H9 (cell line): Measurements from ENCODE around the gene DEPDC5. TPM values are rescaled to one million over a fixed set of nuclear protein-coding genes. Genes with fewer than 3 reads are reported as not detected.

Experiments used
- DNase-seq: peaks from one replicate; pipeline ENCODE4 v3.0.0-alpha.2; 2017
- H2AFZ ChIP-seq: one replicate; pipeline ENCODE4 v1.6.1; 2013; ENCODE audit warnings: mild to moderate bottlenecking, low read length, control low read depth, moderate library complexity
- H2AK5ac ChIP-seq: 2 replicates; pipeline ENCODE4 v1.6.1; 2013; ENCODE audit warnings: low read length, control low read depth, mixed read lengths; ENCODE audit not compliant: insufficient read length
- H2BK120ac ChIP-seq: one replicate; pipeline ENCODE4 v1.6.1; 2013; ENCODE audit warnings: low read depth, mild to moderate bottlenecking, low read length, control low read depth, inconsistent platforms; ENCODE audit not compliant: poor library complexity, severe bottlenecking
- H2BK12ac ChIP-seq: 2 replicates; pipeline ENCODE4 v1.6.1; 2013; ENCODE audit warnings: low read length, control low read depth, mixed read lengths, low read depth; ENCODE audit not compliant: insufficient read length
- H2BK15ac ChIP-seq: 2 replicates; pipeline ENCODE4 v1.6.1; 2013; ENCODE audit warnings: low read depth, low read length, control low read depth
- H2BK20ac ChIP-seq: one replicate; pipeline ENCODE4 v1.6.1; 2013; ENCODE audit warnings: low read depth, mild to moderate bottlenecking, low read length, control low read depth, inconsistent platforms; ENCODE audit not compliant: poor library complexity, severe bottlenecking
- H2BK5ac ChIP-seq: 2 replicates; pipeline ENCODE4 v1.6.1; 2013; ENCODE audit warnings: low read length, control low read depth, mixed read lengths; ENCODE audit not compliant: insufficient read length
- H3K14ac ChIP-seq: 2 replicates; pipeline ENCODE4 v1.6.1; 2013; ENCODE audit warnings: low read length, control low read depth; ENCODE audit not compliant: insufficient read depth
- H3K18ac ChIP-seq: 2 replicates; pipeline ENCODE4 v1.6.1; 2013; ENCODE audit warnings: low read depth, mild to moderate bottlenecking, mixed read lengths, low read length, control low read depth; ENCODE audit not compliant: insufficient read length
- H3K23ac ChIP-seq: 2 replicates; pipeline ENCODE4 v1.6.1; 2013; ENCODE audit warnings: low read length, control low read depth, mixed read lengths, low read depth; ENCODE audit not compliant: insufficient read length
- H3K23me2 ChIP-seq: 2 replicates; pipeline ENCODE4 v1.6.1; 2013; ENCODE audit warnings: low read depth, mild to moderate bottlenecking, mixed read lengths, low read length, control low read depth; ENCODE audit not compliant: insufficient read length, poor library complexity, severe bottlenecking
- H3K27ac ChIP-seq: 2 replicates; pipeline ENCODE4 v1.5.1; 2013; ENCODE audit warnings: low read length, control low read depth, mixed read lengths, low read depth; ENCODE audit not compliant: insufficient read length
- H3K27me3 ChIP-seq: 2 replicates; pipeline ENCODE4 v1.6.1; 2013; ENCODE audit warnings: low read length, control low read depth, inconsistent platforms; ENCODE audit not compliant: insufficient read depth
- H3K4ac ChIP-seq: 2 replicates; pipeline ENCODE4 v1.6.1; 2013; ENCODE audit warnings: low read depth, mild to moderate bottlenecking, control low read depth, inconsistent platforms, low read length, moderate library complexity
- H3K4me1 ChIP-seq: 2 replicates; pipeline ENCODE4 v1.6.1; 2013; ENCODE audit warnings: low read length, control low read depth, inconsistent platforms; ENCODE audit not compliant: insufficient read depth
- H3K4me2 ChIP-seq: 2 replicates; pipeline ENCODE4 v1.6.1; 2013; ENCODE audit warnings: low read length, control low read depth, mixed read lengths; ENCODE audit not compliant: insufficient read length, insufficient read depth
- H3K56ac ChIP-seq: 2 replicates; pipeline ENCODE4 v1.6.1; 2013; ENCODE audit warnings: low read depth, mild to moderate bottlenecking, mixed read lengths, low read length, control low read depth; ENCODE audit not compliant: insufficient read length
- H3K79me1 ChIP-seq: 2 replicates; pipeline ENCODE4 v1.6.1; 2013; ENCODE audit warnings: low read depth, mild to moderate bottlenecking, moderate library complexity, low read length, control low read depth, inconsistent platforms; ENCODE audit not compliant: insufficient read depth, poor library complexity, severe bottlenecking
- H3K79me2 ChIP-seq: 2 replicates; pipeline ENCODE4 v1.6.1; 2013; ENCODE audit warnings: low read length, control low read depth, inconsistent platforms; ENCODE audit not compliant: insufficient read depth
- H3K9ac ChIP-seq: 2 replicates; pipeline ENCODE4 v1.6.1; 2013; ENCODE audit warnings: low read length, control low read depth, mixed read lengths; ENCODE audit not compliant: insufficient read length; ENCODE audit errors: extremely low read depth
- H3K9me3 ChIP-seq: one replicate; pipeline ENCODE4 v1.6.1; 2013; ENCODE audit warnings: low read depth, low read length, inconsistent platforms; ENCODE audit not compliant: control insufficient read depth
- H3T11ph ChIP-seq: one replicate; pipeline ENCODE4 v1.6.1; 2013; ENCODE audit warnings: mild to moderate bottlenecking, low read length, control low read depth, inconsistent platforms
- H4K20me1 ChIP-seq: one replicate; pipeline ENCODE4 v1.6.1; 2013; ENCODE audit not compliant: control insufficient read depth, insufficient read length, insufficient read depth
- H4K5ac ChIP-seq: 2 replicates; pipeline ENCODE4 v1.6.1; 2013; ENCODE audit warnings: low read depth, mild to moderate bottlenecking, mixed read lengths, low read length, control low read depth; ENCODE audit not compliant: insufficient read length
- H4K8ac ChIP-seq: replicated peaks from 2 replicates; pipeline ENCODE4 v1.6.1; 2013; ENCODE audit warnings: low read length, control low read depth, mixed read lengths, low read depth; ENCODE audit not compliant: insufficient read length
- H4K91ac ChIP-seq: 2 replicates; pipeline ENCODE4 v1.6.1; 2013; ENCODE audit warnings: low read depth, mild to moderate bottlenecking, moderate library complexity, mixed read lengths, low read length, control low read depth; ENCODE audit not compliant: insufficient read length
- H3K27ac Mint-ChIP-seq, 3 experiments: 2 replicates in 2 of 3; 3 replicates in 1 of 3; pipeline ENCODE4 v1.8.0; 2020 to 2021; ENCODE audit warnings: mixed read lengths in 3 of 3, mild to moderate bottlenecking in 1 of 3, moderate library complexity in 1 of 3
- H3K27me3 Mint-ChIP-seq: 2 replicates; pipeline ENCODE4 v1.8.0; 2021; ENCODE audit warnings: low read depth, mild to moderate bottlenecking, moderate library complexity, mixed read lengths
- H3K36me3 Mint-ChIP-seq, 3 experiments: 2 replicates in 2 of 3; 3 replicates in 1 of 3; pipeline ENCODE4 v1.8.0; 2020 to 2021; ENCODE audit warnings: low read depth in 3 of 3, mixed read lengths in 3 of 3; ENCODE audit not compliant: insufficient read depth in 1 of 3
- H3K4me1 Mint-ChIP-seq, 2 experiments: 2 replicates each; pipeline ENCODE4 v1.8.0; 2020; ENCODE audit warnings: mixed read lengths in 2 of 2
- H3K4me3 Mint-ChIP-seq, 2 experiments: 2 replicates in 1 of 2; 3 replicates in 1 of 2; pipeline ENCODE4 v1.8.0; 2020 to 2021; ENCODE audit warnings: mild to moderate bottlenecking in 2 of 2, mixed read lengths in 2 of 2, moderate library complexity in 1 of 2
- H3K9me3 Mint-ChIP-seq, 2 experiments: 2 replicates in 1 of 2; 3 replicates in 1 of 2; pipeline ENCODE4 v1.8.0; 2020; ENCODE audit warnings: mild to moderate bottlenecking in 2 of 2, mixed read lengths in 2 of 2, moderate library complexity in 1 of 2
- CTCF ChIP-seq: fragments of 200-600 bp; sonication (generic); conservative IDR thresholded peaks from 3 replicates; pipeline ENCODE4 v1.8.0; 2021; ENCODE audit warnings: antibody characterized with exemption, mild to moderate bottlenecking
- WGBS: extraction: QIAGEN DNeasy Blood & Tissue Kit; methylation state at CpG from one replicate; pipeline ENCODE4 v1.1.7; 2013; ENCODE audit warnings: missing lambda C conversion rate, low lambda C conversion rate, mixed read lengths; ENCODE audit not compliant: insufficient read length; ENCODE audit errors: extremely low coverage; 5-methylcytosine and 5-hydroxymethylcytosine counted together
- total RNA-seq: library from RNA; stranded (reverse); gene quantifications from 2 replicates; pipeline ENCODE4 v1.2.1, GENCODE V29; 2021

DEPDC5 gene
- total RNA-seq, 1 experiment from 2014 or later, result 29.2 TPM

- H3K9me3 ChIP-seq, result no peaks in the 10 kb centered on the region
- no peaks in the 10 kb centered on the region for H3K36me3 Mint-ChIP-seq
- H3K4me1 ChIP-seq, result no peaks in the 10 kb centered on the region
- no peak overlapping the region for H2BK120ac ChIP-seq
- H2BK20ac ChIP-seq, result no peak overlapping the region
- DNase-seq, result no peak
- no peak overlapping the region for H3K23ac ChIP-seq
- H4K5ac ChIP-seq, result no peak overlapping the region
- H3K4me3 Mint-ChIP-seq, result no peak overlapping the region
- H3K4me2 ChIP-seq, result no peak overlapping the region
- H3K79me1 ChIP-seq, result no peaks in the 10 kb centered on the region
- H4K20me1 ChIP-seq, result no peaks in the 10 kb centered on the region
- H3K23me2 ChIP-seq, result no peaks in the 10 kb centered on the region
- no peak overlapping the region for H3K9ac ChIP-seq
- no peak overlapping the region for H4K8ac ChIP-seq
- no peak overlapping the region for H2AFZ ChIP-seq
- peaks cover 14% of the 10 kb centered on the region for H3K27me3 Mint-ChIP-seq
- no peaks in the 10 kb centered on the region for H3K27me3 ChIP-seq
- no peak overlapping the region for H3K18ac ChIP-seq
- no peak overlapping the region for H3K56ac ChIP-seq
- no peak overlapping the region for H3K27ac ChIP-seq
- H2BK15ac ChIP-seq, result no peak overlapping the region
- no peak overlapping the region for H3T11ph ChIP-seq
- H3K4me1 Mint-ChIP-seq, result peaks cover 7 to 19% of the 10 kb centered on the region in 2 experiments
- H3K9me3 Mint-ChIP-seq, result no peaks in the 10 kb centered on the region; a peak in 1 of 5 replicates
- H2AK5ac ChIP-seq, result no peak overlapping the region
- no peak overlapping the region for H3K4ac ChIP-seq
- no peak overlapping the region for H3K14ac ChIP-seq
- no peak overlapping the region for H2BK5ac ChIP-seq
- H3K27ac Mint-ChIP-seq, result 0 out of 7 replicates have a peak overlapping the region, but pooled peaks of 1 of the 3 experiments have one; percentile 56
- WGBS, result no CpG with 5 or more reads among the region's 17 CpGs
- H4K91ac ChIP-seq, result no peak overlapping the region
- no peak for TF ChIP-seq CTCF
- H3K79me2 ChIP-seq, result no peaks in the 10 kb centered on the region
- H2BK12ac ChIP-seq, result no peak overlapping the region
Measured at GRCh38 chr22:31933816-31934482, 180.1 kb downstream of the DEPDC5 start.
